Measurements from ENCODE around the gene SIGLECL1.

SIGLECL1 gene

DNA sequence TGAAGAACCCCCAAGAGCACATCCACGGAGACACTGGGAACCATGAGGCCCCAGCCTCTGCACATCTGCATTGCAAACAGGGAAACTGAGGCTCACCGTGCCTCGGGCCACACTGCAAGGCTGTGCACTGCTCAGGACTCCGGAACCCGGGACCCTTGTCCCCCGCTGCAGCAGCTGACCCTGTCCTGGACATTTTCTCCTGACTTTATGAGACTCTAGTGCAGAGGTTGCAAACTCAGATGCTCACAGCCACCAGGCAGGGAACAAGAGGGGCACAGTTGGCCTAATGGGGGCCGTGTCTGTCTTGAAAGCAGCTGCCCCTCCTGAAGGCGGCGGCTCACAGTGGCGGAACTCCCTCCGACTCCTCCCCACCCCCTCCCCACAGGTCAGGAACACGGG, 44.1 kb downstream of the SIGLECL1 start:
- H3K4me3 ChIP-seq (ENCODE audit: control insufficient read depth, low read depth, low read length), result no peak overlapping the region
- TF ChIP-seq, protein P1, sequence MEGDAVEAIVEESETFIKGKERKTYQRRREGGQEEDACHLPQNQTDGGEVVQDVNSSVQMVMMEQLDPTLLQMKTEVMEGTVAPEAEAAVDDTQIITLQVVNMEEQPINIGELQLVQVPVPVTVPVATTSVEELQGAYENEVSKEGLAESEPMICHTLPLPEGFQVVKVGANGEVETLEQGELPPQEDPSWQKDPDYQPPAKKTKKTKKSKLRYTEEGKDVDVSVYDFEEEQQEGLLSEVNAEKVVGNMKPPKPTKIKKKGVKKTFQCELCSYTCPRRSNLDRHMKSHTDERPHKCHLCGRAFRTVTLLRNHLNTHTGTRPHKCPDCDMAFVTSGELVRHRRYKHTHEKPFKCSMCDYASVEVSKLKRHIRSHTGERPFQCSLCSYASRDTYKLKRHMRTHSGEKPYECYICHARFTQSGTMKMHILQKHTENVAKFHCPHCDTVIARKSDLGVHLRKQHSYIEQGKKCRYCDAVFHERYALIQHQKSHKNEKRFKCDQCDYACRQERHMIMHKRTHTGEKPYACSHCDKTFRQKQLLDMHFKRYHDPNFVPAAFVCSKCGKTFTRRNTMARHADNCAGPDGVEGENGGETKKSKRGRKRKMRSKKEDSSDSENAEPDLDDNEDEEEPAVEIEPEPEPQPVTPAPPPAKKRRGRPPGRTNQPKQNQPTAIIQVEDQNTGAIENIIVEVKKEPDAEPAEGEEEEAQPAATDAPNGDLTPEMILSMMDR (IDR thresholded peaks at IDR 0.05; ENCODE audit: control insufficient read depth, insufficient read depth, low read depth, low read length, missing control alignments), result no peak
- no peak for DNase-seq (ENCODE audit: low read depth)

- TF ChIP-seq, protein P1 (IDR thresholded peaks at IDR 0.05; ENCODE audit: control insufficient read depth, insufficient read depth, low read depth, low read length, missing control alignments), result no peak
- DNase-seq (ENCODE audit: low read depth), result no peak
- H3K4me3 ChIP-seq (ENCODE audit: control insufficient read depth, low read depth, low read length), result no peak overlapping the region
Measured at GRCh38 chr19:51295382-51296126, 44.7 kb downstream of the SIGLECL1 start.

GRCh38 chr19:51296336-51297093, 45.6 kb downstream of the SIGLECL1 start:
- TF ChIP-seq, protein P1 (IDR thresholded peaks at IDR 0.05; ENCODE audit: control insufficient read depth, insufficient read depth, low read depth, low read length, missing control alignments), result no peak
- no peak for DNase-seq (ENCODE audit: low read depth)
- no peak overlapping the region for H3K4me3 ChIP-seq (ENCODE audit: control insufficient read depth, low read depth, low read length)

- TF ChIP-seq, protein P1 (IDR thresholded peaks at IDR 0.05; ENCODE audit: control insufficient read depth, insufficient read depth, low read depth, low read length, missing control alignments), result no peak
- no peak overlapping the region for H3K4me3 ChIP-seq (ENCODE audit: control insufficient read depth, low read depth, low read length)
- no peak for DNase-seq (ENCODE audit: low read depth)
Measured at GRCh38 chr19:51297406-51297805, 46.5 kb downstream of the SIGLECL1 start.

DNA sequence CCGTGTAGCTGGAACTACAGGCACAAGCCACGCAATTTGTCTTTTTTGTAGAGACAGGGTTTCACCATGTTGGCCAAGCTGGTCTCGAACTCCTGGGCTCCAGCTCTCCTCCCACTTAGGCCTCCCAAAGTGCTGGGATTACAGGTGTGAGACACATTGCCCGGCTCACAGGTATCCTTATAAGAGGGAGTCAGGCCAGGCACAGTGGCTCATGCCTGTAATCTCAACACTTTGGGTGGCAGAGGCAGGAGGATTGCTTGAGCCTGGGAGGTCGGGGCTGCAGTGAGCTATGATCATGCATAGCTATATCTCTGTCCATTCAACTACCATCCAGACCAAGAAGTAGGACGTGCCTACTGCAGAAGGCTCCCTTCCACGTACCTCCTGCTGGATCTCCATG, 50.4 kb downstream of the SIGLECL1 start:
- no peak overlapping the region for H3K4me3 ChIP-seq (ENCODE audit: control insufficient read depth, low read depth, low read length)
- no peak for DNase-seq (ENCODE audit: low read depth)
- TF ChIP-seq, protein P1 (IDR thresholded peaks at IDR 0.05; ENCODE audit: control insufficient read depth, insufficient read depth, low read depth, low read length, missing control alignments), result no peak

DNA sequence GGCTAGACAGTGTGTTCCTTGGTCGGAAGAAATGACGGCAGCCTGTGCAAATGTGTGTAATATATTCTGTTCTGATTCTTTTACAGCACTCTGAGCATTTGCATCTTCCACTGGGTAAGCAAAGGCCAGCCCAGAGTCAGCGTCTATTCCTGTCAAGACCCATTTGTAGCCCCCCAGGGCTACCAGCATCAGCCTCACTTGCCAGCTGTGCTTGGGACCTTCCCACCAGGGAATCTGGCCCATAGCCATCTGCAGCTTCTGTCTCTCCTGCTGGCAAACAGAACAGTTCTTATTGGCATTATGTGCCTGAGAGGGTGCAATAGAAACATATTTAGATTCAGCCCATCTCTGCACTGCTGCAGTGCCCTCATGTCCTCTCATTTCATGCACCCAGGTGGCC, 54.6 kb downstream of the SIGLECL1 start:
- DNase-seq (ENCODE audit: low read depth), result no peak
- TF ChIP-seq, protein P1 (IDR thresholded peaks at IDR 0.05; ENCODE audit: control insufficient read depth, insufficient read depth, low read depth, low read length, missing control alignments), result no peak
- no peak overlapping the region for H3K4me3 ChIP-seq (ENCODE audit: control insufficient read depth, low read depth, low read length)
